Osteocyte (in vitro differentiated cells): ENCODE measurements around the gene FCAMR. TPM values are rescaled to one million over a fixed set of nuclear protein-coding genes. Genes with fewer than 3 reads are reported as not detected.

ENCODE experiments used
- DNase-seq: peaks from one replicate; pipeline ENCODE4 v3.0.0; 2021; ENCODE audit warnings: mixed read lengths; ENCODE audit not compliant: unreplicated experiment; ENCODE audit errors: extremely low spot score
- H3K27ac Mint-ChIP-seq: one replicate; pipeline ENCODE4 v1.8.0; 2021; ENCODE audit warnings: mild to moderate bottlenecking, mixed read lengths; ENCODE audit not compliant: unreplicated experiment
- H3K27me3 Mint-ChIP-seq: one replicate; pipeline ENCODE4 v1.8.0; 2021; ENCODE audit warnings: mixed read lengths; ENCODE audit not compliant: unreplicated experiment
- H3K36me3 Mint-ChIP-seq: one replicate; pipeline ENCODE4 v1.8.0; 2021; ENCODE audit warnings: mixed read lengths; ENCODE audit not compliant: unreplicated experiment
- H3K4me1 Mint-ChIP-seq: one replicate; pipeline ENCODE4 v1.8.0; 2021; ENCODE audit warnings: mixed read lengths; ENCODE audit not compliant: unreplicated experiment
- H3K4me3 Mint-ChIP-seq: one replicate; pipeline ENCODE4 v1.8.0; 2021; ENCODE audit warnings: mild to moderate bottlenecking, moderate library complexity, mixed read lengths; ENCODE audit not compliant: unreplicated experiment
- H3K9me3 Mint-ChIP-seq: one replicate; pipeline ENCODE4 v1.8.0; 2021; ENCODE audit warnings: mixed read lengths; ENCODE audit not compliant: unreplicated experiment
- CTCF ChIP-seq: fragments of 200-600 bp; sonication (generic); IDR thresholded peaks from 2 replicates; pipeline ENCODE4 v1.5.0; 2021; ENCODE audit warnings: antibody characterized with exemption, mild to moderate bottlenecking, moderate library complexity
- total RNA-seq: library from RNA; stranded (reverse); gene quantifications from 2 replicates; pipeline ENCODE4 v1.2.1, GENCODE V29; 2021

The FCAMR gene
- total RNA-seq, 1 donor from 2014 or later: not detected

- Mint-ChIP-seq H3K27me3 (peaks cover 51% of the 10 kb centered on the region), H3K36me3 (no peaks in the 10 kb centered on the region), H3K4me3 (no peak overlapping the region), H3K4me1 (no peaks in the 10 kb centered on the region), H3K9me3 (no peaks in the 10 kb centered on the region), H3K27ac (no peak overlapping the region)
- DNase-seq: no peak
- TF ChIP-seq CTCF: no peak
Observed at GRCh38 chr1:206915030-206915735, 55.1 kb downstream of the FCAMR start.

- Mint-ChIP-seq H3K4me3 (no peak overlapping the region), H3K36me3 (no peaks in the 10 kb centered on the region), H3K27me3 (peaks cover 56% of the 10 kb centered on the region), H3K9me3 (no peaks in the 10 kb centered on the region), H3K27ac (no peak overlapping the region), H3K4me1 (peaks cover under 1% of the 10 kb centered on the region)
- no peak for DNase-seq
- no peak for TF ChIP-seq CTCF
Observed at GRCh38 chr1:206913766-206914537, 56.3 kb downstream of the FCAMR start.

GRCh38 chr1:206912445-206913095 lies 57.7 kb downstream of the FCAMR start:
- peak; percentile 88 for DNase-seq
- no peaks in the 10 kb centered on the region for H3K36me3 Mint-ChIP-seq
- no peak overlapping the region for H3K27ac Mint-ChIP-seq
- no peaks in the 10 kb centered on the region for H3K9me3 Mint-ChIP-seq
- H3K27me3 Mint-ChIP-seq: peaks cover 57% of the 10 kb centered on the region
- H3K4me3 Mint-ChIP-seq: no peak overlapping the region
- TF ChIP-seq CTCF: peak; percentile 84
- H3K4me1 Mint-ChIP-seq: peaks cover 3% of the 10 kb centered on the region

GRCh38 chr1:206911064-206911663 lies 59.1 kb downstream of the FCAMR start:
- Mint-ChIP-seq H3K9me3 (no peaks in the 10 kb centered on the region), H3K27me3 (peaks cover 53% of the 10 kb centered on the region), H3K36me3 (no peaks in the 10 kb centered on the region), H3K4me1 (peaks cover 3% of the 10 kb centered on the region), H3K4me3 (no peak overlapping the region), H3K27ac (no peak overlapping the region)
- no peak for DNase-seq
- peak; percentile 87 for TF ChIP-seq CTCF
